HG03139 (cell line): ENCODE results near the gene TAS1R1.
A peak's percentile ranks its signal among the peaks of the same experiment; 100 is the strongest.
"Not testable (repeated sequence)": the region's sequence is repeated elsewhere in the genome, so short reads cannot be mapped to it uniquely, and the experiment has no call there.

ENCODE experiments used
- ATAC-seq: cut with Tn5 transposase; IDR thresholded peaks from one replicate; pipeline ENCODE4 v1.9.1; 2021; ENCODE audit not compliant: unreplicated experiment

Gene TAS1R1

DNA sequence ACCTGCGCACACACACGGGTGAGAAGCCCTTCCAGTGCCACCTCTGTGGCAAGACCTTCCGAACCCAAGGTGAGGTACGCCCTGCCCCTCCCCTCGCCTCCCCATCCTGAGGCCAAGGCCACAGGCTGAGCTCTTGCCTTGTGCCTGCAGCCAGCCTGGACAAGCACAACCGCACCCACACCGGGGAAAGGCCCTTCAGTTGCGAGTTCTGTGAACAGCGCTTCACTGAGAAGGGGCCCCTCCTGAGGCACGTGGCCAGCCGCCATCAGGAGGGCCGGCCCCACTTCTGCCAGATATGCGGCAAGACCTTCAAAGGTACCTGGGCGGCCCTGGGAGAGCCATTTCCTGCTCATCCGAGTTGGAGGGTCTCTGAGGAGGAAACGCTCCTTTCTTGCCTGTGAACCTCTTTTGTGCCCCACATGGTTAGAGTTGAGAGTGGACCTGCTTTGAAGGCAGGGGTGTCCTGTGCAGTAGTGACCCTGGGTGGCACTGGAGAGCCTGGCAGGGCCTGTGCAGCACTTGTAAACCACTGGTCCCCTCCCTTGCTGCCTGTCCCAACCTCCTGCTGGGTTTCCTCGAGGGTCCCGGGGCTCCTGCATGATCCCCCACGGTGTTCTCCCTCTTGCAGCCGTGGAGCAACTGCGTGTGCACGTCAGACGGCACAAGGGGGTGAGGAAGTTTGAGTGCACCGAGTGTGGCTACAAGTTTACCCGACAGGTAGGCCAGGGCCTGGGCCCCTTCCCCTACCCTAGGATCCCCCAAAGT lies 33.2 kb downstream of the TAS1R1 start:
- no peak for ATAC-seq

GRCh38 chr1:6588893-6589520 lies 33.9 kb downstream of the TAS1R1 start:
- ATAC-seq, result no peak

DNA sequence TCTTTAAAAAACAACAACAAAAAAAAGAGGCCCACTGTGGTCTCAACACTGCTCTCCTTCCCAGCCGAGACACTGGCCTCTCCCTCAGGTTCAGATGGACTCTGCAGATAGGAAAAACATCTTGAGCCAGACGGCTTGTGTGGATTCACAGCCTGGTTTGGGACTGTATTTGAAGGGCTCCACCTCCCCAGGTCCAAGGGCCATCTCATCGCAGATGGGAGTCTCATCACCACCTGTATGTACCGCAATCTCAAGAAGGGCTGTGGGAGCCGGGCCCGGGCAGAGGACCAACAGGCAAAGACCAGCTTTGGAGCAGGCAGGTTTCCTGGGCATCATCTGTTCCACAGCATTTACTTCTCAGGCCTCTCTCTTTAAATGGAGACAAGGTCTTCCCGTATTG lies 34.9 kb downstream of the TAS1R1 start:
- no peak for ATAC-seq

GRCh38 chr1:6591222-6591621 lies 36.1 kb downstream of the TAS1R1 start:
- ATAC-seq, result no peak

GRCh38 chr1:6591644-6592043 lies 36.5 kb downstream of the TAS1R1 start:
- no peak for ATAC-seq

GRCh38 chr1:6592441-6592840 lies 37.3 kb downstream of the TAS1R1 start:
- ATAC-seq, result no peak

- no peak for ATAC-seq
Observed at GRCh38 chr1:6592865-6593593, 37.9 kb downstream of the TAS1R1 start.

- ATAC-seq, result no peak
Observed at GRCh38 chr1:6593810-6594209, 38.7 kb downstream of the TAS1R1 start.

GRCh38 chr1:6594977-6595740 lies 40.1 kb downstream of the TAS1R1 start:
- no peak for ATAC-seq

- no peak for ATAC-seq
Observed at GRCh38 chr1:6596351-6596750, 41.2 kb downstream of the TAS1R1 start.

DNA sequence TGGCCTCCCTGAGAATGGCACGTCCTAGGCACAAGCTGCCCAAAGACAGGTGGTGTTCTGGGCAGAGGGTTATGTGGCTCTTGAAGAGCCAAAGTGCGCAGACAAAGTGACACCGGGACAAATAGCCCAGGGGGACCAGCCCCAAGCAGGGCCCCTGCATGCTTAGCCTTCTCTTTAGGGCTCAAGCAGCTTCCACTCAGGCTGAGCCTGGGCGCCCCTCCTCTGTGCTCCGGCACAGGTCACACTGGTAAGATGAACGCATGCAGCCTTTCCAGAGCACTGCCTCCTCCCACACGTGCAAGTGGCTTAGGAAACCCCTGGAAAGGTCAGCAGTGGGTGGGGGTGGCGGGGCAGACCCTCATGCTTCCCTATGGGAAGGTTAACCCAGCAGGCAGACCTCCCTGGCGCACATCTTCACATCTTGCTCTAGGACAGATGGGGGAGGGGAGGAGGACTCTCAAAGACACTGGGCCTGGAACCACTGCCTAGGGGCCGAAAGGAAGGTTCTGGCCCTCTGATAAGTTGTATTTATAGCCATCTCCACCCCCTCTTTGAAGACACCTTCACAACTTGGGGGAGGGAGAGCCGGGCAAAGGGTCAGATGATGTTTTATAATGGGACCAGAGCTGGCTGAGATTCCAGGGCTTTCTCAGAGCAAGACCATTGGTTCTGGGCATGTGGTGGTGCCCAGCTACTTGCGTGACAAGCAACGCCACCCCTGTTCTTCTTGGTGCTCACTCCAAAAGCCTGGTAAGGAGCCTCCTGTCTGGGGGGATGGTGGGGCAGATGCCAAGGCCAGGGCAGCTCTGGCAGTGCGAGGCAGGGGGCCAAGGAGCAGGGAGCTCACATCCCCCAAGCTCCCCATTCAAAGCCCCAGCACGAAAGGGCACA lies 42.0 kb downstream of the TAS1R1 start:
- no peak for ATAC-seq

- ATAC-seq, result no peak
Observed at GRCh38 chr1:6597777-6598131, 42.6 kb downstream of the TAS1R1 start.

DNA sequence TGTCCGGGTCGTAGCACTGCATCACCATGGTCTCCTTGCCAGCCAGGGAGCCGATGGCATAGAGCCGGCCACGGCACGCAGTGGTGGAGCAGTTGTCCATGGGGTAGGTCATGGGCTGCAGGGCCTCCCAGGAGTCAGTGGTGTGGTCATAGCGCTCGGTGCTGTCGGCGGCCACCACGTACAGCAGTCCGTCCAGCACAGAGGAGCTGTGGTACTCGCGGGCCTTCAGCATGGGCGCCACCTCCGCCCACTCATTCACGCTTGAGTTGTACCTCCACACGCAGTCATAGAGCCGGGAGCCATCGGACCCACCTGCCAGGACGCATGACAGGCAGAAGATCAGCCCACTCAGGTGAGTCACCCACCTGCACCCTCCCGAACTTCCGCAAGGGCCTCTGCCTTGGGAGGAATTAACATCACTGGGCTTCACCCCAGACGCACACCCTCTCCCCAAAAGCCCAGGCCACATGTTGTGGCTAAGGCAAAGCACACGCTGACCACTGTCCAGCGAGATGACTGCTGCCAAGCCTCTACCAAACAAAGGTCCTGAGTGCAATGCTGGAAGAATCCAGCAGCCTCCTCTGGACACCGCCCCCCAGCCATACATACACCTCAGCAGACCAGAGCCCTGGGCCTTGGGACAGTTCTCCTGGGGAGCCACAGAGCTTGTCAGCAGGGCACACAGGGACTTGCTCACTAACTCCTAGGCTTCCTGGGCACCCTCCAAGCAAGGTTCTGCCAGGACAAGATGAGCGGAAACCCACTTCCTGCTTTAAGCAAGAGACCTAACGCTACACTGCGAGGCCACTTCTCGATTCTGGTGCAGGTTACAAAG lies 44.3 kb downstream of the TAS1R1 start:
- ATAC-seq, result no peak

DNA sequence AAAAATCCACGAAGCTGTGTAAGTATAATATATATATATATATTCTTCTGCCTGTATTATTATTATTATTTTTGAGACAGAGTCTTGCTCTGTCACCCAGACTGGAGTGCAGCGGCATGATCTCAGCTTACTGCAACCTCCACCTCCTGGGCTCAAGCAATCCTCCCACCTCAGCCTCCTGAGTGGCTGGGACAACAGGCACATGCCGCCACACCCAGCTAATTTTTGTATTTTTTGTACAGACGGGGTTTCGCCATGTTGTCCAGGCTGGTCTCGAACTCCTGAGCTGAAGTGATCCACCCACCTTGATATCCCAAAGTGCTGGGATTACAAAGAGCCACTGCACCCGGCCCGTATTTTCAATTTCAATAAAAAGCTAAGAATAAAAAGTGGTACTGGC lies 44.9 kb downstream of the TAS1R1 start:
- not testable (repeated sequence) for ATAC-seq

- peak; percentile 5 for ATAC-seq
Observed at GRCh38 chr1:6600410-6601048, 45.4 kb downstream of the TAS1R1 start.

DNA sequence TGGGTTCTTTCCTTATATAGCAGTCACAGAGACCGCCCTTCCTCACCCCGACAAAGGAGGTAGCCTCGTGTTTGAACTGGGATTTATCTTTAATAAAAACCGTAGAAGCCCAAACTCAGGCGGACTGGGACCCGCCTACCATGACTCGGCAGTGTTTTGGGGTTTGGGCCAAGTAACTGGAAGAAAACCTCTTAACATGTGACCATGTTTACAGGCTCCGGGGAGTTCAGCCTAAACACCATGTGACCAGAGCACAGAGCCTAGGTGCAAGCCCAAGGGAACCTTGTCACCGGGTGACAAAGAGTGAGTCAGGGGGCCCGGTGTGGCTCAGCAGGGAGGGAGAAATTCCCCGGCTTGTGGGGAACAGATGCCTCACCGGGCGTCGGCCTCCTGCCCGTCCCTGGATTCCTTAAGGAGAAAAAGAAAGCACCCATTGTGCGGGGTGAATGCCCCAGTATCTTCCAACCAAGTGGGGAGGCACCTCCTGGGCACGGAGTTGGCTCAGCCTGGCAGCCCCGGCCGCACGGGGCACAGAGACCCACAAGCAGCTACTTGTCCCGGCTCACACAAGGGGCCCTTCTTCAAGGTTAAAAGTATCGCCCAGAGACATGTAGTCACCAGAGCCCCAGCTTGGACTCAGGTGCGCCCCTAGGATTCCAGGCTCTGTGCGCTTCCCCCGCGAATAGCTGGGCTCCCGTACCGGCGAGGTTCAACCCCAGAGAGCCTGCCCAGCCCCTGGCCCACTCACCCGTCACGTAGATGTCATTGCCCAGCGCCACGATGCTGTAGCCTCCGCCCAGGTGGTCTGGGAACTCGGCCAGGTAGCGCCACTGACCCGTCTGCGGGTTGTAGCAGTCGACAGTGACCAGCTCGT lies 46.2 kb downstream of the TAS1R1 start:
- peak; percentile 27 for ATAC-seq

DNA sequence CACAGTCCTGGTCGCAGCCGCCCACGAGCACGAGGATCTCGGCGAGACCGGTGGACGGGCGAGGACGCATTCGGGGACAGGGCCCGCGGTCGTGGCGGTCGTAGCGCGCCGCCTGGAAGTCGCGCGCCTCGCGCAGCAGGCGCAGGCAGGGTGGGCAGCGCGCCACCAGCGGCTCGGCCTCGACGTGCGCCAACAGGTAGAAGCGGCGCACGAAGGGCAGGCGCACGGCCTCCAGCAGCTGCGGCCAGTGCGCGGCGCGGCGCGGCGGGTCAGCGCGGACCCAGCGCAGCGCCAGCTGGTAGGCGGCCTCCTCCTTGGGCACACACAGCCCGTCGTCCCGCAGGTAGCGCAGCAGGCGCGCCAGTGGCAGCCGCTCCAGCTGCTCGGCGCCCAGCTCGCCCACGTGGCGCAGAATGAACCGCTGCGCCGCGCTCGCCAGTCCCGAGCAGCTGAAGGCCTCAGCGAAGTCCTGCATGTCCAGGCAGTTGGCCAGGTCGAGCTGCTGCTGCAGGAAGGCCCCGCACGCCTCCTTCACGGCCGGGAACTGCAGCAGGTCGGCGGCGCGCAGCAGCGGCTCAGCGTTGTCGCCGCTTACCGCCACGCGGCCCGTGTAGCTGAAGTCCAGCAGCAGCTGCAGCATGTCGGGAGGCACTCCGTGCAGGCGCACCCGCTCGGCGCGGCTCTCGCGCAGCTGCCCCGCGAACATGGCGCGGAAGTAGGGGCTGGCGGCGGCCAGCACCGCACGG lies 47.0 kb downstream of the TAS1R1 start:
- ATAC-seq, result peak; percentile 7
